WTC11 (cell line): Measurements from ENCODE around the gene PARD3B. TPM values are rescaled to one million over a fixed set of nuclear protein-coding genes. Genes with fewer than 3 reads are reported as not detected.

Source experiments
- ATAC-seq: fragments of 200-7000 bp; cut with Tn5 transposase; 2 replicates; pipeline ENCODE4 v1.10.0; 2021; ENCODE audit warnings: mild to moderate bottlenecking, moderate library complexity
- CTCF ChIA-PET: fragments of 300-600 bp; sonication (Branson Sonifier 250); formaldehyde crosslinking; loops from one replicate; lab custom pipeline; 2021; ENCODE audit warnings: antibody characterized with exemption; lab: Charles Lee
- POLR2A ChIA-PET: fragments of 350-600 bp; sonication (Branson Sonifier 250); formaldehyde crosslinking; loops from one replicate; lab custom pipeline; 2021; ENCODE audit warnings: antibody characterized with exemption; lab: Charles Lee
- DNase-seq: peaks from one replicate; pipeline ENCODE4 v3.0.0; 2021; ENCODE audit warnings: low spot score
- H3K27ac Mint-ChIP-seq: 2 replicates; pipeline ENCODE4 v1.8.0; 2021; ENCODE audit warnings: mixed read lengths
- H3K27me3 Mint-ChIP-seq: 2 replicates; pipeline ENCODE4 v1.8.0; 2021; ENCODE audit warnings: low read depth, mild to moderate bottlenecking, moderate library complexity, mixed read lengths
- H3K36me3 Mint-ChIP-seq: 2 replicates; pipeline ENCODE4 v1.8.0; 2021; ENCODE audit warnings: mixed read lengths
- H3K4me1 Mint-ChIP-seq: 2 replicates; pipeline ENCODE4 v1.8.0; 2022; ENCODE audit warnings: mixed read lengths
- H3K4me3 Mint-ChIP-seq: 2 replicates; pipeline ENCODE4 v1.8.0; 2021; ENCODE audit warnings: mild to moderate bottlenecking, moderate library complexity, mixed read lengths
- H3K9me3 Mint-ChIP-seq: 2 replicates; pipeline ENCODE4 v1.8.0; 2021; ENCODE audit warnings: mixed read lengths
- AFF4 ChIP-seq: sonication (generic); formaldehyde crosslinking; IDR thresholded peaks from 2 replicates; pipeline ENCODE4 v1.8.1; 2023; ENCODE audit warnings: mild to moderate bottlenecking, missing genetic modification reagents, borderline replicate concordance
- ATF1 ChIP-seq: sonication (generic); formaldehyde crosslinking; IDR thresholded peaks from 2 replicates; pipeline ENCODE4 v1.8.1; 2023; ENCODE audit warnings: mild to moderate bottlenecking, moderate library complexity, missing genetic modification reagents
- ATF3 ChIP-seq: sonication (generic); formaldehyde crosslinking; conservative IDR thresholded peaks from 2 replicates; pipeline ENCODE4 v1.8.1; 2022; ENCODE audit warnings: mild to moderate bottlenecking, missing genetic modification reagents
- CBFB ChIP-seq: sonication (generic); formaldehyde crosslinking; IDR thresholded peaks from 2 replicates; pipeline ENCODE4 v1.8.1; 2022; ENCODE audit warnings: mild to moderate bottlenecking, low read depth, missing genetic modification reagents
- CTCF ChIP-seq: fragments of 200-600 bp; IDR thresholded peaks from 2 replicates; pipeline ENCODE4 v1.8.0; 2022; ENCODE audit warnings: antibody characterized with exemption
- E2F1 ChIP-seq: sonication (generic); formaldehyde crosslinking; IDR thresholded peaks from 2 replicates; pipeline ENCODE4 v1.8.0; 2022; ENCODE audit warnings: mild to moderate bottlenecking, missing genetic modification reagents
- E2F5 ChIP-seq: sonication (generic); formaldehyde crosslinking; IDR thresholded peaks from 2 replicates; pipeline ENCODE4 v1.8.1; 2022; ENCODE audit warnings: mild to moderate bottlenecking, moderate library complexity, missing genetic modification reagents
- ETV6 ChIP-seq: sonication (generic); formaldehyde crosslinking; IDR thresholded peaks from 2 replicates; pipeline ENCODE4 v1.8.1; 2022; ENCODE audit warnings: mild to moderate bottlenecking, missing genetic modification reagents
- FOXJ3 ChIP-seq: sonication (generic); formaldehyde crosslinking; IDR thresholded peaks from 2 replicates; pipeline ENCODE4 v1.9.0; 2021; ENCODE audit warnings: missing genetic modification reagents, mild to moderate bottlenecking, borderline replicate concordance
- JAZF1 ChIP-seq: fragments of 250-450 bp; sonication (Bioruptor Pico); IDR thresholded peaks from 2 replicates; pipeline ENCODE4 v1.9.0; 2021; ENCODE audit warnings: moderate library complexity, mild to moderate bottlenecking, inconsistent platforms
- MAX ChIP-seq: sonication (generic); formaldehyde crosslinking; IDR thresholded peaks from 2 replicates; pipeline ENCODE4 v1.8.0; 2022; ENCODE audit warnings: mild to moderate bottlenecking, missing genetic modification reagents
- NR2C2 ChIP-seq: sonication (generic); formaldehyde crosslinking; IDR thresholded peaks from 2 replicates; pipeline ENCODE4 v1.8.0; 2022; ENCODE audit warnings: mild to moderate bottlenecking, missing genetic modification reagents
- RELA ChIP-seq: sonication (generic); formaldehyde crosslinking; IDR thresholded peaks from 2 replicates; pipeline ENCODE4 v1.8.1; 2022; ENCODE audit warnings: missing genetic modification reagents, mild to moderate bottlenecking, borderline replicate concordance
- SMAD4 ChIP-seq: sonication (generic); formaldehyde crosslinking; IDR thresholded peaks from 2 replicates; pipeline ENCODE4 v1.8.0; 2022; ENCODE audit warnings: mild to moderate bottlenecking, missing genetic modification reagents
- SP1 ChIP-seq: sonication (generic); formaldehyde crosslinking; conservative IDR thresholded peaks from 2 replicates; pipeline ENCODE4 v1.8.1; 2022; ENCODE audit warnings: missing genetic modification reagents
- STAT6 ChIP-seq: sonication (generic); formaldehyde crosslinking; conservative IDR thresholded peaks from 2 replicates; pipeline ENCODE4 v1.8.1; 2023; ENCODE audit warnings: mild to moderate bottlenecking, low read depth, missing genetic modification reagents, moderate library complexity
- ZNF219 ChIP-seq: sonication (generic); formaldehyde crosslinking; IDR thresholded peaks from 2 replicates; pipeline ENCODE4 v1.8.0; 2023; ENCODE audit warnings: missing genetic modification reagents, mild to moderate bottlenecking, borderline replicate concordance
- total RNA-seq: library from RNA; stranded (reverse); gene quantifications from 3 replicates; pipeline ENCODE4 v1.2.3, GENCODE V29; 2021
- TF ChIP-seq, protein P1 (sequence below): sonication (generic); formaldehyde crosslinking; IDR thresholded peaks from 2 replicates; pipeline ENCODE4 v1.8.0; 2023; ENCODE audit warnings: missing genetic modification reagents
- TF ChIP-seq, protein P2 (sequence below): sonication (generic); formaldehyde crosslinking; IDR thresholded peaks from 2 replicates; pipeline ENCODE4 v1.8.0; 2023; ENCODE audit warnings: missing genetic modification reagents, mild to moderate bottlenecking, borderline replicate concordance

The PARD3B gene
- total RNA-seq, 1 experiment from 2014 or later, result 5.6 TPM

- TF ChIP-seq AFF4 (CRISPR knock-in tag), result no peak
- TF ChIP-seq ETV6 (CRISPR knock-in tag), result no peak
- TF ChIP-seq RELA, result no peak
- no peak for TF ChIP-seq ATF3
- TF ChIP-seq, protein P1, sequence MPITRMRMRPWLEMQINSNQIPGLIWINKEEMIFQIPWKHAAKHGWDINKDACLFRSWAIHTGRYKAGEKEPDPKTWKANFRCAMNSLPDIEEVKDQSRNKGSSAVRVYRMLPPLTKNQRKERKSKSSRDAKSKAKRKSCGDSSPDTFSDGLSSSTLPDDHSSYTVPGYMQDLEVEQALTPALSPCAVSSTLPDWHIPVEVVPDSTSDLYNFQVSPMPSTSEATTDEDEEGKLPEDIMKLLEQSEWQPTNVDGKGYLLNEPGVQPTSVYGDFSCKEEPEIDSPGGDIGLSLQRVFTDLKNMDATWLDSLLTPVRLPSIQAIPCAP, result no peak
- no peak for TF ChIP-seq STAT6 (CRISPR knock-in tag)
- no peak for TF ChIP-seq MAX (CRISPR knock-in tag)
Observed at GRCh38 chr2:204770735-204771134, 225.5 kb downstream of the PARD3B start (continued).

DNA sequence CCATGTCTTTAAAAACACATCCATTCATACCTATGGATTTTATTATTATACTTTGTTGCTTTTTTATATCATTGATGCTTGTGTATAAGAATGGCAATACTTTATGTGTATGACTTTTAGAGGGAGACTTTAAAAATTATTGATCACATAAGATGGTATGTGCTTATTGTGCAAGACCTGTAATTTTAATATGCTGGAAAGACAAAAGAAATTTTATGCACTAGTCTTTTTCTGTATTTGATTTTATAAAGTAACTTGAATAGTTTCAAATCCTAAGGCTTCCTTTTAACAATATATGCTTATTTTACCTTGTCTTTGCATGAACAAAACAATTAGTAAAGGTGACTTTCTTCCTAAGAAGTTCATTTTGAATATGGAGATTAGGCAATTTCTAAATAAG, 226.4 kb downstream of the PARD3B start:
- Mint-ChIP-seq H3K4me3 (no peak overlapping the region), H3K27me3 (no peaks in the 10 kb centered on the region), H3K9me3 (no peaks in the 10 kb centered on the region), H3K4me1 (no peaks in the 10 kb centered on the region), H3K27ac (no peak overlapping the region), H3K36me3 (no peaks in the 10 kb centered on the region)
- ChIA-PET CTCF (no interaction called here), POLR2A (no interaction called here)
- DNase-seq, result no peak
- ATAC-seq, result no peak
- TF ChIP-seq CBFB (CRISPR knock-in tag) (no peak), E2F1 (CRISPR knock-in tag) (no peak), SMAD4 (no peak), CTCF (no peak), SP1 (CRISPR knock-in tag) (no peak), E2F5 (no peak), FOXJ3 (CRISPR knock-in tag) (no peak), ZNF219 (CRISPR knock-in tag) (no peak), JAZF1 (CRISPR knock-in tag) (no peak), NR2C2 (no peak), ATF1 (CRISPR knock-in tag) (no peak)
- TF ChIP-seq, protein P1, result no peak
- TF ChIP-seq, protein P2, sequence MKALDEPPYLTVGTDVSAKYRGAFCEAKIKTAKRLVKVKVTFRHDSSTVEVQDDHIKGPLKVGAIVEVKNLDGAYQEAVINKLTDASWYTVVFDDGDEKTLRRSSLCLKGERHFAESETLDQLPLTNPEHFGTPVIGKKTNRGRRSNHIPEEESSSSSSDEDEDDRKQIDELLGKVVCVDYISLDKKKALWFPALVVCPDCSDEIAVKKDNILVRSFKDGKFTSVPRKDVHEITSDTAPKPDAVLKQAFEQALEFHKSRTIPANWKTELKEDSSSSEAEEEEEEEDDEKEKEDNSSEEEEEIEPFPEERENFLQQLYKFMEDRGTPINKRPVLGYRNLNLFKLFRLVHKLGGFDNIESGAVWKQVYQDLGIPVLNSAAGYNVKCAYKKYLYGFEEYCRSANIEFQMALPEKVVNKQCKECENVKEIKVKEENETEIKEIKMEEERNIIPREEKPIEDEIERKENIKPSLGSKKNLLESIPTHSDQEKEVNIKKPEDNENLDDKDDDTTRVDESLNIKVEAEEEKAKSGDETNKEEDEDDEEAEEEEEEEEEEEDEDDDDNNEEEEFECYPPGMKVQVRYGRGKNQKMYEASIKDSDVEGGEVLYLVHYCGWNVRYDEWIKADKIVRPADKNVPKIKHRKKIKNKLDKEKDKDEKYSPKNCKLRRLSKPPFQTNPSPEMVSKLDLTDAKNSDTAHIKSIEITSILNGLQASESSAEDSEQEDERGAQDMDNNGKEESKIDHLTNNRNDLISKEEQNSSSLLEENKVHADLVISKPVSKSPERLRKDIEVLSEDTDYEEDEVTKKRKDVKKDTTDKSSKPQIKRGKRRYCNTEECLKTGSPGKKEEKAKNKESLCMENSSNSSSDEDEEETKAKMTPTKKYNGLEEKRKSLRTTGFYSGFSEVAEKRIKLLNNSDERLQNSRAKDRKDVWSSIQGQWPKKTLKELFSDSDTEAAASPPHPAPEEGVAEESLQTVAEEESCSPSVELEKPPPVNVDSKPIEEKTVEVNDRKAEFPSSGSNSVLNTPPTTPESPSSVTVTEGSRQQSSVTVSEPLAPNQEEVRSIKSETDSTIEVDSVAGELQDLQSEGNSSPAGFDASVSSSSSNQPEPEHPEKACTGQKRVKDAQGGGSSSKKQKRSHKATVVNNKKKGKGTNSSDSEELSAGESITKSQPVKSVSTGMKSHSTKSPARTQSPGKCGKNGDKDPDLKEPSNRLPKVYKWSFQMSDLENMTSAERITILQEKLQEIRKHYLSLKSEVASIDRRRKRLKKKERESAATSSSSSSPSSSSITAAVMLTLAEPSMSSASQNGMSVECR (CRISPR knock-in tag), result no peak
